IPS-20b (cell line): ENCODE data around the gene NEK2.
"Not testable (repeated sequence)": the region's sequence is repeated elsewhere in the genome, so short reads cannot be mapped to it uniquely, and the experiment has no call there.

Experiments
- H3K27ac ChIP-seq: one replicate; pipeline ENCODE4 v1.5.1; 2013; ENCODE audit warnings: low read length
- H3K27me3 ChIP-seq: 2 replicates; pipeline ENCODE4 v1.6.1; 2013; ENCODE audit warnings: mild to moderate bottlenecking, low read length, inconsistent platforms; ENCODE audit not compliant: insufficient read depth
- H3K36me3 ChIP-seq: 2 replicates; pipeline ENCODE4 v1.6.1; 2013; ENCODE audit warnings: low read depth, mild to moderate bottlenecking, inconsistent platforms, low read length, moderate library complexity; ENCODE audit not compliant: insufficient read depth
- H3K4me1 ChIP-seq: 2 replicates; pipeline ENCODE4 v1.6.1; 2013; ENCODE audit warnings: mild to moderate bottlenecking, control low read depth, inconsistent platforms, low read length, moderate library complexity; ENCODE audit not compliant: insufficient read depth
- H3K4me3 ChIP-seq: 2 replicates; pipeline ENCODE4 v1.5.1; 2013; ENCODE audit warnings: mild to moderate bottlenecking, low read length, inconsistent platforms
- H3K9ac ChIP-seq: 2 replicates; pipeline ENCODE4 v1.6.1; 2013; ENCODE audit warnings: low read depth, mild to moderate bottlenecking, inconsistent platforms, low read length, moderate library complexity
- H3K9me3 ChIP-seq: 2 replicates; pipeline ENCODE4 v1.6.1; 2013; ENCODE audit warnings: mild to moderate bottlenecking, low read depth, low read length, inconsistent platforms; ENCODE audit not compliant: insufficient read depth

The NEK2 gene

GRCh38 chr1:211708006-211708405 is 32.6 kb upstream of the NEK2 start:
- H3K27me3 ChIP-seq, result no peaks in the 10 kb centered on the region
- no peaks in the 10 kb centered on the region for H3K4me1 ChIP-seq
- no peaks in the 10 kb centered on the region for H3K36me3 ChIP-seq
- no peak overlapping the region for H3K4me3 ChIP-seq
- no peaks in the 10 kb centered on the region for H3K9me3 ChIP-seq
- no peak overlapping the region for H3K9ac ChIP-seq
- no peak overlapping the region for H3K27ac ChIP-seq

- Histone ChIP-seq H3K36me3 (no peaks in the 10 kb centered on the region), H3K4me3 (no peak overlapping the region), H3K4me1 (no peaks in the 10 kb centered on the region), H3K27ac (no peak overlapping the region), H3K9me3 (no peaks in the 10 kb centered on the region), H3K27me3 (peaks cover 5% of the 10 kb centered on the region; the same call in 1 of the 2 replicates), H3K9ac (no peak overlapping the region)
Observed at GRCh38 chr1:211705467-211706091, 30.2 kb upstream of the NEK2 start.

- Histone ChIP-seq H3K9me3 (no peaks in the 10 kb centered on the region), H3K36me3 (no peaks in the 10 kb centered on the region), H3K27me3 (peaks cover 8% of the 10 kb centered on the region), H3K9ac (no peak overlapping the region), H3K4me3 (no peak overlapping the region), H3K4me1 (no peaks in the 10 kb centered on the region), H3K27ac (no peak overlapping the region)
Observed at GRCh38 chr1:211704543-211704942, 29.1 kb upstream of the NEK2 start.

DNA sequence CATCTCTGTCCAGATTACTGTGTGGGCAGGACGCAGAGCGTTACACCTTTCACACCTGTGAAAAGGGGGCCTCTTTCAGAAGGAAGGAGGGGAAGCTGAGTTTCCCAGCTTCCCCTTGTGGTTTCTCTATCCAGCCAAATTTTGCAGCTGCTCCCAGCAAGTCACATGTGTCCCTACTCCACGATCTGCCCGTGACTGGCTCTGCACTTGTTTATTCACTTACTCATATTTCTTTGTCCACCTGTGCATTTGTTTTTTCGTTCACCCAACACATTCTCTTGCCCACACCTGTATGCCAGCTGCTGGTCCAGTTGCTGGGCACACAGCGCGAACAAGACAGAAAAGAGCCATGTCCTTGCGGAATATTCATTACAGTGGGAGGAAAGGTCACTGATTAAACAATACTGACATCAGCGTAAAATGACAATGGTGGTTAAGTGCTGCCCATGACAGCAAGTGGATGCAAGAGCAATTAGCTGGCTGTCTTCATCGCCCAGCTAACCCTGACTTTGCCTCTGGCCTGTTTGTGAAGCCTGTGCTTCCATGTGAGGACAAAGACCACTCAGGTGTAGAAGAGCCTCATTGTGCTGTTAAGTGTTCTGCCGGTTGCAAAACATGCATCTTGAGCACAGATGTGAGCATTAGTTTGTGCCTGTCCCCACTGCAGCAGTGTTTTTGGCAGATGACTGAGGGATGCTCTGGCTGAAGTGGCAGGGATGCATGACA is 28.6 kb upstream of the NEK2 start:
- Histone ChIP-seq H3K27ac (no peak overlapping the region), H3K9me3 (no peaks in the 10 kb centered on the region), H3K36me3 (no peaks in the 10 kb centered on the region), H3K4me3 (no peak overlapping the region), H3K9ac (no peak overlapping the region), H3K27me3 (peaks cover 14% of the 10 kb centered on the region), H3K4me1 (no peaks in the 10 kb centered on the region)

DNA sequence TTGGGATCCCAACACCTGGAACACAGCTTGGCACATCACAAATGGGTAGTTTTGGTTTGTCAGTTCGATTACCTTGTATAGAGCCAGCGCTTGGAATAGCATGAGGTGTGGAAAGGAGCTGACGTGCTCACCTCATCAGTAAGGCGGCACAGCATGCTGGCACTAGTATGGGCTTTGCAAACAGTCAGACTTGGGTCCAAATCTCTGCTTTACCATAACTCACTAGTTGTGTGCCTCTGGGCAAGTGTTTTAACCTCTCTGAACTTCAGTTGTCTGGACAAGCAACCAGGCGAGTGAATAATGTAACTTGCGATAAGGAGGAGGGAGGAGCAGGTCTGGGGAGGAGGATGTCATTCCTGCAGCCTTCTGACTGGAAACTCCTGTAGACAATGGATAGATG is 26.3 kb upstream of the NEK2 start:
- Histone ChIP-seq H3K36me3 (no peaks in the 10 kb centered on the region), H3K9me3 (no peaks in the 10 kb centered on the region), H3K27me3 (peaks cover 18% of the 10 kb centered on the region), H3K27ac (no peak overlapping the region), H3K4me1 (no peaks in the 10 kb centered on the region), H3K9ac (no peak overlapping the region), H3K4me3 (no peak overlapping the region)

DNA sequence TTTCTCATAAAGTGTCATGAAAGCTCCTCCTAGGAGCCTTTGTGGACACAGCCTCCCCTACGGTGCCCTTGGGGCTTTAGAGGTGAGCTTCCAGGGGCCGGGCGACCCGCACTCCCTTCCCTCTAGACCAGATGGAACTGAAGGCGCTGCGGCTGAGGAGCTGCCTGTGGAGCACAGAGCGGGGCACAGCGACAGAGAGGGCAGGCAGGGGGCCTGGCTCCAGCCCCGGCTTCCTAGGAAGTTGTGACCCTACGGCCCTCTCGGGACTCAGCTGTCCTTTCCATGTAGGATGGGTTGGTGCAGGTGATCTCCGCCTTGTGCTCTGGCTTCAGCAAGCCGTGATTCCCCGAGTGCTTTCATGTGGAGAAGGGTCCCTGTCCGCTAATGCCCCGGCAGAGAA is 23.6 kb upstream of the NEK2 start:
- peak overlapping the region; percentile 79; the same call in 1 of the 2 replicates for H3K4me3 ChIP-seq

DNA sequence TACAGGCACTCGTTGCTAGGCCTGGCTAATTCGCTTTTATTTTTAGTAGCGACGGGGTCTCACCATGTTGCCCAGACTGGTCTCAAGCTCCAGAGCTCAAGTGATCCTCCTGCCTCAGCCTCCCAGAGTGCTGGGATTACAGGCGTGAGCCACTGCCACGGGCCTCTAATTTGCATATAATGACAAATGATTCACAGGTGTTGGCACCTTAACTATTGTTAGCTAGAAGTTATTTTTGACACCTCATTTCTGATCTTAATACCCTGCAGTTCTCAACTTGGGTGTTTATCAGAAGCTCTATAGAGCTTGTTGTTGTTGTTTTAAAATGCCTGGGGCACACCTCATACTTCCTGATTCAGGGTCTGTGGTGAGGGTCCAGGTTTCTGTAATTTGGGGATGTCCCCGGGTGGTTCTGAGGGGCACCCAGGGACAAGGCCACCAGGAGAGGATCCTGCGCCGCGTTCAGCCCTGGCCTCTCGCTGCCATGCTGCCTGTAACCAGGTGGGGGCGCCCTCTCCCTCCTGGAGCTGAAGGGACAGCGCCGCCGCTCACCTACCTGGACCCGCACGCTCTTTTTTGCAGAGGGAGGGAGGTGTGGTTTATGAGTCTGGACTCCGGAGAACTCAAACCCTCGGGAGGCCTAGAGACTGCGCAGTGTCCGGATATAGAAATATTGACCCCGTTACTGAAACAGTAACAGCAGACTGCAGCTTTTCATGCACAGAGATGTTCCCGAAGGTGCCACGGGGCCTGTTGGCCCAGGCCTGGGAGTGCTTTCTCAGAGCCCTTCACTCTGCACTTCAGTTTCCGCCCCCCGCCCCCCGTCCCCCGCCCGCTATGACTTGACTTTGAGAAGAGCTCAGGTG is 23.0 kb upstream of the NEK2 start:
- peak overlapping the region; percentile 79 for H3K4me3 ChIP-seq
- H3K27me3 ChIP-seq, result peaks cover 18% of the 10 kb centered on the region
- no peaks in the 10 kb centered on the region for H3K36me3 ChIP-seq
- H3K4me1 ChIP-seq, result no peaks in the 10 kb centered on the region
- no peaks in the 10 kb centered on the region for H3K9me3 ChIP-seq
- no peak overlapping the region for H3K9ac ChIP-seq
- no peak overlapping the region for H3K27ac ChIP-seq

More for the DNA sequence above, 23.6 kb upstream of the NEK2 start:
- Histone ChIP-seq H3K9me3 (no peaks in the 10 kb centered on the region), H3K27me3 (peaks cover 18% of the 10 kb centered on the region), H3K9ac (no peak overlapping the region), H3K4me1 (no peaks in the 10 kb centered on the region), H3K27ac (no peak overlapping the region), H3K36me3 (no peaks in the 10 kb centered on the region)

DNA sequence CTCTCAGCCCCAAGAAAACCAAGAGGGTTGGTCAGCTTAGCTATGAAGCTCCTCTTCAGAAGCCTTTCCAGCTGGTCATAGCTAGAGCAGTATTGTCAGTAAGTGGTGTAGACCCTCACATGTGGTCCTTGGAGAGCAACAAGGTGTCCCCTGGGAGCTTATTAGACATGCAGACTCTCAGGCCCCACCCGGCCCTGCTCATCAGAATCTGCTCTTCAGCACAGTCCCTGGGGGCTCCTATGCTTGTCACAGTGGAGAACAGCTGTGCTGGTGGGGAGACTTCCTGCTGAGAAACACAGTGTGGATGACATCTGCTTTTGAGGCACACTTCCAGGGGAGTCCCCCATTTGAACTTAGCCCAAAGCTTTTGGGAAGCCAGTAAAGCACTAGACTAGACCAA is 21.9 kb upstream of the NEK2 start:
- H3K36me3 ChIP-seq, result no peaks in the 10 kb centered on the region
- no peak overlapping the region for H3K27ac ChIP-seq
- no peak overlapping the region for H3K4me3 ChIP-seq
- H3K4me1 ChIP-seq, result no peaks in the 10 kb centered on the region
- H3K9me3 ChIP-seq, result no peaks in the 10 kb centered on the region
- no peak overlapping the region for H3K9ac ChIP-seq
- peaks cover 18% of the 10 kb centered on the region for H3K27me3 ChIP-seq

DNA sequence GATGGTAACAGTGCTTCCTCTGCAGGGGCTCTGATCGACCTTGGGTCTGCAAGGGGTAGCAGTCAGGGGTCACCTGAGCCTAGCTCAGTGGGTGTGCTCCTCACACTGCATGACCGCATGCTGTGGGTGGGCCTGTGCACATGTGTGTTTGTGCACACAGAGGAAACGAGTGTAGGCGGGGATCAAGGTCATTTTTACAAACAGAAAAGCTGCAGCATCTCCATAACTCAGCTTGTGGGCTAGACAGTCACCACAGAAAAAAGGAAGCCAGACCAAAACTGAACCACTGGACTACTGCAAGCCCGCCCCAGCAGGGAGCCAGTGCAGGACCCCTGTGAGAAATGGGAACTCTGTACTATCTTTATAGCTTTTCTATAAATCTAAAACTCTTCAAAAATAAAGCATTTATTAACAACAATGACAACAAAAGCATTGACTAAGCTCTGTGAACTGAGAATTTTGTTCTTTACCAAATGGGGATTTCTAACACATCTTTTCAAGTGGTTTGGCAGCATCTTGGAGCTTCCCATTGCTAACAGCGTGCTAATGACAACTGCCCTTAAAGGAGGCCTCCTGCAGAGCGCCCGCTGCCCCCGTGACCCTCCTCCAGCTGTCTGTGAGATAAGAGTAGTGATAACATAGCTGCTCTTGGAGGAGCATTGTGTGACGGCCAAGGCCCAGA is 19.9 kb upstream of the NEK2 start:
- H3K36me3 ChIP-seq, result no peaks in the 10 kb centered on the region
- no peaks in the 10 kb centered on the region for H3K4me1 ChIP-seq
- H3K9me3 ChIP-seq, result no peaks in the 10 kb centered on the region
- no peak overlapping the region for H3K4me3 ChIP-seq
- peaks cover 13% of the 10 kb centered on the region for H3K27me3 ChIP-seq
- H3K9ac ChIP-seq, result no peak overlapping the region
- H3K27ac ChIP-seq, result no peak overlapping the region

DNA sequence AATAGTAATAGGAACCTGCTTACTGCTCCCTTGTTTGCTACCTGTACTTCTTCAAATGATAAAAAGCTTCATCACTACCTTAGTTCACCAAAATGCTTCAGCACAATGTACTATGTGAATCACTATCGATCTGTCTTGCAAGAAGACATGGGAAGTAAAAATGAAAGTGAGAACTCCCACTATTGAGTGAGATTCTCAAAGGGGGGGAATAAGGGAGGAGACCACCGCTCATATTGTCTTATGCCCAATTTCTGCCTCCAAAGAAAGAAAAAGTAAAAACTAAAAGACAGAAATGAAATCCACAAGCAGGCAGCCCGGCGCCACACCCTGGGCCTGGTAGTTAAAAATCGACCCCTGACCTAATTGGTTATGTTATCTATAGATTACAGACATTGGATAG is 18.5 kb upstream of the NEK2 start:
- not testable (repeated sequence) for H3K27ac ChIP-seq, H3K9ac ChIP-seq, H3K27me3 ChIP-seq, H3K9me3 ChIP-seq, H3K4me1 ChIP-seq, H3K36me3 ChIP-seq, H3K4me3 ChIP-seq

GRCh38 chr1:211688421-211688820 is 13.0 kb upstream of the NEK2 start:
- H3K9ac ChIP-seq, result no peak overlapping the region
- no peak overlapping the region for H3K4me3 ChIP-seq

More at GRCh38 chr1:211688421-211688820, 13.0 kb upstream of the NEK2 start:
- H3K4me1 ChIP-seq, result no peaks in the 10 kb centered on the region
- no peaks in the 10 kb centered on the region for H3K27me3 ChIP-seq
- no peaks in the 10 kb centered on the region for H3K9me3 ChIP-seq
- H3K36me3 ChIP-seq, result no peaks in the 10 kb centered on the region
- no peak overlapping the region for H3K27ac ChIP-seq
